IPS DF 19.7 (cell line): Measurements from ENCODE around the gene SRSF7.
"Not testable (repeated sequence)": the region's sequence is repeated elsewhere in the genome, so short reads cannot be mapped to it uniquely, and the experiment has no call there.

Source experiments
- DNase-seq: peaks from one replicate; pipeline ENCODE4 v3.0.0-alpha.2; 2013; ENCODE audit warnings: low read depth, low spot score

SRSF7 gene

DNA sequence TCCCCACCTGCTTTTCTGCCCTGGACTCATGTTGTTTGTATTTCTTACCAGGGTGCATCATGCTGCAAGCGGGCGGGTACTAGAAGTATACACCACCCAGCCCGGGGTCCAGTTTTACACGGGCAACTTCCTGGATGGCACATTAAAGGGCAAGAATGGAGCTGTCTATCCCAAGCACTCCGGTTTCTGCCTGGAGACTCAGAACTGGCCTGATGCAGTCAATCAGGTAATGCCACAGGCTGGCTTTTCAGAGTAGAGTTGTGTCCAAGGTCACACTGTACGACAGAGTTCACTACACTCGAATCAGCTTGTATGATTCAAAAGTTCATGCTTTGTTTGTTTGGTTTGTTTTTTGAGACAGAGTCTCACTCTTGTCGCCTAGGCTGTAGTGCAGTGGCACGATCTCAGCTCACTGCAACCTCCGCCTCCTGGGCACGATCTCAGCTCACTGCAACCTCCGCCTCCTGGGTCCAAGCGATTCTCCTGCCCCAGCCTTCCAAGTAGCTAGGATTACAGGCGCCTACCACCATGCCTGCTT lies 19.4 kb downstream of the SRSF7 start:
- no peak for DNase-seq

GRCh38 chr2:38731090-38731489 lies 20.1 kb downstream of the SRSF7 start:
- no peak for DNase-seq

DNA sequence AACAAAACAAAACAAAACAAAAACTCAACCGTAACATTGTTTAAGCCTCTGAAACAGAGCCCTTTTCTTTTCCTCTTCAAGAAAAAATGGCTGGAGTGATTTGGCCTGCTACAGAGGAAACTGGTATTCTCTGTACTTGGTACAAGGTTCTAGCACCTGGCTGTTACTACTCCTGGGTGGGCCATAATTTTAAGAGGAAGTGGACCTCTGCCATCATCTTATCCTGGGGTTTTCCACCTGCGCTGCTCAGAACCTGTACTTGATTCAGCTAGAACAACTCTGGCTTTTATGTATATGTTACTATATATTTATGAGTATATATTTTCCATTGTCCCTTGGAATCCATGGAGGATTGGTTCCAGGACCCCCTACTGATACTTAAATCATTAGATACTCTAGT lies 22.5 kb downstream of the SRSF7 start:
- no peak for DNase-seq

GRCh38 chr2:38727661-38728060 lies 23.5 kb downstream of the SRSF7 start:
- no peak for DNase-seq

DNA sequence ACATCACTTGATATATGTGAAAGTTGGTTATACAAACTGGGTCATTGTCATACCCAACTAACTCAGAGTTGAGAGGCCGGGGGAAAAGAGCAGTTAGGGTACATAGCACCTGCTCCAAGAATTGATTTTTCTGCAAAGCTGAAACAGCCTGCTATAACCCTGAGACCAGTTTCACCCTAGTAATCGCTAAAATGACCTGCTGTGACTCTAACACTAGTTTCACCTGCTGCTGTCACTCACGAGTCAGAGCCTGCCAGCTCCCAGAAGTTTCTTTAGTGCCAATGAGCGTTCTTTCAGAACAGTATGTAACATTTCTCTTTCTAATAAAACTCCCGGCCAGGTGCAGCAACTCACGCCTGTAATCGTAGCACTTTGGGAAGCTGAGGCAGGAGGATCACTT lies 28.0 kb downstream of the SRSF7 start:
- DNase-seq: no peak

DNA sequence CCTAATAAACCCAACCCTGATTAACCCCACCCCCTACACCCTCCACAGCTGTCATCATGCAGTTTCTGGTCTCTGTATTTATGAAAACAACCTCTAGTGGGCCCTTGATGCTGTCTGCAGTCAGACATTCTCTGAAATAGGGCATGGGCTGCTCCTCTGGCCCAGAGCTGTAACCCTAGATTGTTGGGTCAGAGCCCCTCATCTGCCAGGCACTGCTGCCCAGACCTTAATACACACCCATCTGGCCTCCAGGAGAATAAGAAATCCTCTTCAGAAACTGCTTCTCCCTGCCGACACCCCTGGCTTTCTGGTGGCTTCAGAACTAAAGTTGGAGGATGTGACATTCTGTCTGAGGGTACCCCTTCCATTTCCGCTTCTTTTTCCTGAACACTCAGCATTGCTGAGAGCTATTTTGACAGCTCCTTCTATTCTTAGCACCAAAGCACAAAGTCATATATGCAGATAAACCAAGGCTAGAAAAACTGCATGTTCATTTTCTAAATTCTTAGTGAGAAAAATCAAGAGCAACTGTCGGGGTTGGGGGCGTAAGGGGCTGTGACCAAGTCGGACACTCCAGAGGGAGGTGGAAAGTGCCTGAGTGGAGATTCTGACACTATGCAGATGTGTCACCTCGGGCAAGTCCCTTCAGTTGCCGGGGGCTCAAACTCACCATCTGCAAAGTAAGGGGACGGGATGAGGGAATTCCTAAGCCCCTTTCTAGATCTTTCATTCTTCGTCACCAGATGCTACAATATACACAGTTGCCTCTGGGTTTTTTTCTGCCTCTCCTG lies 28.7 kb downstream of the SRSF7 start:
- no peak for DNase-seq

- DNase-seq: no peak
Observed at GRCh38 chr2:38720613-38721241, 30.4 kb downstream of the SRSF7 start.

DNA sequence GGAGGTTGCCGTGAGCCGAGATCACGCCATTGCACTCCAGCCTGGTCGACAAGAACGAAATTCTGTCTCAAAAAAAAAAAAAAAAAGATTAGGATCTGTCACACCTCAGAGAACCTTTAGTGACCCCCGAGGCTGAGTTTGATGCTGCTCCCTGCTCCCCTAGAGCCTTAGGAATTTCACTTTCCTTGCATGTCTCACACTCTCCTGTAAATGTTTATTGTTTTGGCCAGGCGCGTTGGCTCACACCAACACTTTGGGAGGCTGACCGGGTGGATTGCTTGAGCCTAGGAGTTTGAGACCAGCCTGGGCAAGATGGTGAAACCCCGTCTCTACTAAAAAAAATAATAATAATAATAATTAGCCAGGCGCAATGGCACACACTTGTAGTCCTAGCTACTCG lies 31.5 kb downstream of the SRSF7 start:
- DNase-seq: no peak

GRCh38 chr2:38718601-38719000 lies 32.6 kb downstream of the SRSF7 start:
- no peak for DNase-seq

DNA sequence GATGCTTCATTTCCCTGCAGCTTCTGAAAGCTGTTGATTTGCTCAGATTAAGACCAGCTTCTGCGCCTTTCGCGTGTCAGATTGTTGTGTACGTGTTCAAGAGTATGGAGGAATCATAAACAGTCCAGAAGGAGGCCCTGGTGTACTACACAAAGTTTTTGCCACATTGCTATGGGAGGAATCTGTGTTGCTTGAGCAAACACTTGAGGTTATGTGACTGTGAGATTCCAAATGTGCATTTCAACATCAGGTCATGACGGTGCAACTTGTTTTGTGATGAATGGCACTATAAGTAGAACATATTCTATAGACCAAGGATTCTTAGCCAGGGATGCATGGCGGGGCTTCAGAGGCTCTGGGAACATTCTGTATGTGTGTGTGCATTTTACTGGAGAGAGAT lies 35.0 kb downstream of the SRSF7 start:
- DNase-seq: no peak

DNA sequence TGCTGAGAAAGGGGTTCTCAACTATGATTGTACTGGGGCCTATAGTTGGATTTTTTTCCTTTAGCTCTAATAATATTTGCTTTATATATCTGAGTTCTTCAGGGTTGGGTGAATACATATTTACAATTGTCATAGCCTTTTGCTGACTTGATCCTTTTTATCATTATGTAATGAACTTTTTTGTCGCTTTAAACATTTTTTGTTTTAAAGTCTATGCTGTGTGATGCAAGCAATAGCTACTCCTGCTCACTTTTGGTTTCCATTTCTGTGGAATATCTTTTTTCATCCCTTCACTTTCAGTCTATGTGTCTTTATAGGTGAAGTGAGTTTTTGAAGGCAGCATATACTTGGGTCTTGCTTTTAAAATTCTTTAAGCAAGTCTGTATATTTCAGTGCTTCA lies 36.2 kb downstream of the SRSF7 start:
- DNase-seq: not testable (repeated sequence)

GRCh38 chr2:38713338-38713737 lies 37.8 kb downstream of the SRSF7 start:
- DNase-seq: no peak

DNA sequence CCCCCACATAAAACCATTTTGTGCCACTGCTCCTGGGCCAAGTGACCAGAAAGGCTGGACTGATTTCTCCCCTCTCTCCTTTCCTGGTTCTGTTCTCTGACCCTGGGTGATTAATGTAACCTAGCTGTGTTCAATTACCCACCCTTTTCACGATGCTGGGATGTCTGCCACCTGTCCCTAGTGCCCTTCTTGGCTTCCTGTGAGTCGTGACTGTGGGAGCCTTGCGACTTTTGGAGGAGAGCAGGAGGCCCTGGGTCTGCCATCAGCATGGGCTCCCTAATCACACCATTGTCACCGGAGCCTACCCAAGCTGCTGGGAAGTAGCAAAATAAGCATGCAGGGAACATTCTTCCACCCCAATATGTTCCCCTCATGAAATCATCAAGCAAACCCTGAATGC lies 38.3 kb downstream of the SRSF7 start:
- no peak for DNase-seq

DNA sequence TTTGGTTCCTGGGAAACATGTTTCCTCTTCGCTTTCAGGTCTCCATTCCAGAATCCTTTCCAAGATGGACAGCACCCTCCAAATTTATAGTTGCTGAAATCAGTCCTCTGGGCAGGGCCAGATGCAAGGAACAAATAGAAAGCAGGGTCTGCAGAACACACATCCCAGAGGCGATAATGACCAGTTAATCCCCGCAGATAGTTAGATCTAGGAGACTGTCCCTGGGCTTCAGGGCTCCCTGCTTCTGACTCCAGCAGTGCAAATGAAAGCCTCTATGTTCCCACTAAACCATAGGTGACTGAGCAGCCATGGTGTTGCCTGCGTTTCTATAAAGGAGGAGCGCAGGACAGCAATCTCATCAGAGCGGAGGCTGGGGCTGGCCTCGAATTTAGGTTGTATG lies 38.7 kb downstream of the SRSF7 start:
- DNase-seq: no peak

DNA sequence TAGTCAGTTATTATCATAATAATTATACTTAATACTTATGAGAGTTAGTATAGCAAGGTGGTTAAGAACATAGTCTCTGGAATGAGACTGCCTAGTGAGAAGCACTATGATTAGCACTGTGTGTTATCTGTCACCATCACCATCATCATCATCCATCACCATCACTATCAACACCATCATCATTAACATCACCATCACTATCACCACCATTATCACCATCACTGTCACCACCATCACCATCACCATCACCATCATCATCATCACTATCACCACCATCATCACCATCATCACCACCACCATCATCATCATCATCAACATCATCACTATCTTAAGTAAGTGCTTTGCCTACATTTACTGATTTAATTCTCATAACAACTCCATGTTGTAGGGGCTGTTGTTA lies 39.6 kb downstream of the SRSF7 start:
- no peak for DNase-seq

DNA sequence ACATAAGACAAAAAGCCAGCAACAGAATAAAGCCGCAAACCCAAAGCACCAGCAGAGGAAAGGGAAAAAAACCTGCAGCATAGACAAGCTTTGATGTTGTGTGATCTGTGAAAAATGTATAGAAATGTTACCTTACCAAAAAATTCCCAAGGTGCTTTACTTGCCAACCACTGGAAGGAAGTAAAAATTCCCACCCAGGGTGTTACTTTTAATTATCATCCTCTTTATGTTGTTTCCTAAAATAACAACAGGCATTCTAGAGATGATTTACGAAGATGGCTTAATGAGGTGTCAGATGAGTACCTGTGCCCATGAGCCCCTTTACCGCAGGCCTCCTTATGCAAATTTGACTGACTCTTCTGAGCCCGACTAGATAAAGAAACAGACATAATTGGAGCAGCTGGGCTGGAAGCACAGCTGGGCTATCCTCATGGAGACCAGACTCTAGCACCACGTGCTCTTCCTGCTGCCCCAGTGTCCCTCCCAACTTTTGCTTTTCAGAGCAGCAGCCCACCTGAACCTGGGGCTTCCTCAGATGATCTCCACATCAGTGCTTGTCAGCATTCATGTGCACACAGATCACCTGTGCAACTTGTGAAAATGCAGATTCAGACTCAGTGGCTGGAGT lies 41.5 kb downstream of the SRSF7 start:
- no peak for DNase-seq

DNA sequence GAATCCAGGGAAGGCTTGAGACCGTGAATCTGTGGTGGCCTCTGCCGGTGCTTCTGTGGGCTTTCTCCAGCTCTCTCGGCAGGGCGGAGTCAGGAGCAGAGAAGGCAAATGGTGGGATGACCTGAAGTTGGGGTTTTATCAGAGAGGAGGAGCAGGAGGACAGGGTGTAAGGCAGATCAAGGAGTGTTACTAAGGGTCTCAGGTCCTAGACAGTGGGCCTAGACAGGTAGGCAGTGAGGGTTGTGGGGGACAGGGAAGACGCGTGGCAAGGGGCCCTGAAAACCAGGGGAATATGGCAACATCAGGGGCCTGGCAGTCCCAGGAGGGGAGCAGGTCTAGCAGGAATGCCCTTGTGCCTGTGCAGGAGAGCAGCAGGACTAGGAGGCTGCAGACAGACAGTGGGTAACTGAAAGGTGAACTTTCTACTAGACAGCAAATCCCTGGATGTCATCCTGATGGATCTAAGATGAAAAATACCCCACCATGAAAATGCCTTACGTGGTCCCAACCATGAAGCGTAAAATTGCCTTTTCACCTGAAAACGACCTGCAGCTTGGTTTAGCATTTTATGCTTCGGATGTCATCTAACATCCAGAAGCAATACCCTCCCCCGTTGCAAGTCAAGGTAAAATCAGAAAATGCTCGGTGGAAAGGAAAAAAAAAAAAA lies 42.1 kb downstream of the SRSF7 start:
- DNase-seq: no peak

GRCh38 chr2:38708491-38708890 lies 42.7 kb downstream of the SRSF7 start:
- DNase-seq: not testable (repeated sequence)

GRCh38 chr2:38706846-38707345 lies 44.3 kb downstream of the SRSF7 start:
- no peak for DNase-seq

- no peak for DNase-seq
Observed at GRCh38 chr2:38704664-38705063, 46.5 kb downstream of the SRSF7 start.

- DNase-seq: not testable (repeated sequence)
Observed at GRCh38 chr2:38703336-38703735, 47.8 kb downstream of the SRSF7 start.

DNA sequence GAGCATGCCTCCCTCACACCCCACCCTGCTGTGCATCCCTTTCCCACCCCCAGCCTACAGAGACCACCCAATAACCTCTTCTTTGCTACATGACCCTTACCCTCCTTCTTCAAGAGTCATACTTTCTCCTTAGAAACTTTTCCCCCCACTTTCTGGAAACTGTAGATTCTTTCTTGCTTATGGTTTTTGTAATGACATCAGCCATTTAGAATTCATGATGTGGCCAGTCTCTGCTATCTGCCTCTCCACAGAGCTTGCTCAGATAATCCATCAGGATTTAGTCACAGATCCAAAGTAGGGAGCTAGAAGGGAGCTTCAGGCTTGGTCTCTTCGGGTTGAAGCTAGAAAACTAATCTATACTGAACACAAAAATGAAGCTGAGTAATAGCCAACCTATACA lies 48.7 kb downstream of the SRSF7 start:
- no peak for DNase-seq
